Stimulated activated CD4-positive, alpha-beta T cell treated with anti-CD3 and anti-CD28 coated beads, Interleukin-2, amount 100 ng/mL, for 24 hours (primary cell): ENCODE data around the gene PLAC1.

Experiments
- DNase-seq, 2 donors: peaks; one replicate each; pipeline ENCODE4 v3.0.0-alpha.2; 2020

Gene PLAC1

GRCh38 chrX:134658002-134658759, at the start of gene PLAC1:
PLAC1 (minus strand) TSS chrX:134658471; CDS start chrX:134566682, 91,789 bp downstream.
- DNase-seq: no peak

- DNase-seq: no peak
Measured at GRCh38 chrX:134706138-134706537, 47.9 kb upstream of the PLAC1 start.

DNA sequence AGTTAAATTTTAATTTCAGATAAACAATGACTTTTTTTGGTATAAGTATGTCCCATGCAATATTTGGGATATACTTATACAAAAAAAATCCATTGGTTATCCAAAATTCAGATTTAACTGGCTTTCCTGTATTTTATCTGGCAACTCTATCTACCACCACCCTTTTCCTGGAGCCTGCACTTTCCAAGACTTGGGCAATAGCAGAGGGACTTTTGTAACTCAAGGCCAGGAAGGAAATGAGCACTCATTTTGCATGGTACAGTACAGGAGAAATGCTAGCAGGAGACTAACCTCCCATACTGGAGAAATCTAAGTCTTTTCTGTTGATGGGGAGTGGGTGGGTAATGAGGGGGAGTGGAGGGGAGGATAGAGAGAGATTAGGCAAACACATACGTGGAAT, 37.7 kb upstream of the PLAC1 start:
- DNase-seq: no peak

- no peak for DNase-seq
Measured at GRCh38 chrX:134694333-134695322, 36.4 kb upstream of the PLAC1 start.

- no peak for DNase-seq
Measured at GRCh38 chrX:134693644-134694043, 35.4 kb upstream of the PLAC1 start.

GRCh38 chrX:134692990-134693389, 34.7 kb upstream of the PLAC1 start:
- no peak for DNase-seq

DNA sequence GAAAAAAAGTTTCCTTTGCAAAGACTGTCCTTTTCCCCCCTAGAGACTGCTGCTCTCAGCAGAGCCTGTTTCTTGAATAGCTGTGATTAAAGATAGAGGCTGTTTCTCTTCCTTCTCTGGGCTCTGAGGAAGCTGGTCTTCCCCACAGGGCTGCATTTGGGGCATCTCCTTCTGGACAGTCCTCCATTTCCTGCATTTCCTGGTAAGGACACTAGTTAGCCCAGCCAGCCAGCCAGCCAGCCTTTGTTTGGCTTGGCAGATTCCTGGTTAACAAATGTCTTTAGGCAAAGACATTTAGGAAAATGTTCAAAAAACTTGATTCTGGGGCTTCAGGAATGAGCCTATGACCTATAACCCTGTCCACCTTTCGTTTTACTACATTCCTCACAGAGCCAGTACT, 34.0 kb upstream of the PLAC1 start:
- DNase-seq: no peak

GRCh38 chrX:134691453-134691852, 33.2 kb upstream of the PLAC1 start:
- DNase-seq: no peak

- no peak for DNase-seq
Measured at GRCh38 chrX:134688839-134689238, 30.6 kb upstream of the PLAC1 start.

DNA sequence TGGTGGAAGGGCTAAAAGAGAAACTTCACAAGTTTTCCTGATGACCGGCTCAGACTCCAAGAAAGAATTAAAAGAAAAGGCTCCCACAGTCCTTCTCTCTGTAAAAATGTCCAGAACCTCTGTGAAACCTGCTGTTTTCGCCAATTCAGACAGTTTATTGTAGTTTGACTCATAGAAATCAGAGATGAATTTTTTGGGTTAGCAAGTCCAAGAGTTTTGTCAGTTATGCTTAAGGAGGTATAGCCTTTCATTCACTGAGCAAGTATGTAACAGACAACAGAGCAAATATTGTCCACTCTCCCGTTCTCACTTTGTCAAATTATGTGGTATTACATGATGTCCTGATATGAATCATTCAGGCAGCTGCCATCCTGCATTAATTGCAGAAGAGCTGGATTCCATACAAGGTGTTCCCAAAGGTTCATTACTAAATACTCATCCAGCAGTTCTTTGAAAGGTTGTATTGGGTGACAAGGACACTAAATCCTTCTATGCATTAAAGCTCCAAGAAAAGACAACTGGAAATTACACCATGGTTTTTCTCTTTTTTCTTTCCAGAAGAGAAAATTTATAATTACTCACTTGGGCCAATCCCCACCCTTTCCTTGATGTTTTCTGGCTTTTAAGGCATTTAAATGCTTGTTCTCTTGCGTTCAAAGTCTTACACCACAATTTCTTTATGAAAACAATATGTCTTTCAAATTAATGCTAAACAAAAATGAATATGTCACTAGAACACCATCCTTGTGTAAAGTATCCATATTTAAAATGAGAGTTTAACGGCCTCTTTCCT, 30.0 kb upstream of the PLAC1 start:
- DNase-seq: no peak

DNA sequence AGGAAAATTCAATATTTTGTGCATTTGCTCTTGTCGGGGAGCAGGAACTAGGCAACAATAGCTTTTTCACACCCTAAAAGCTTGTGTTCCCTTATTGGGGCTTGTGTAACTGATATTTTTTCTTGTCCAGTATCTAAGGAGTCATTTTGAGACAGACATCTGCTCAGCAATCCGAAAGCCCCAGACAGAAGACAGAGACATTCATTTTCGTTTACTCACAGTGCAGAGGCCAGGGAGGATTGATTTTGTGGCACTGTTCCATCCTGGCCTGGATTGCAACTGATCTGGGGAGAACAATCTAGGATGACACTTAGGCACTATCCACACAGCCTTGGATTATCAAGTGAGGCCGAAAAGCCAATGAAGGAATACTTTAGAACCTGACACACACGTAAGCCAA, 27.4 kb upstream of the PLAC1 start:
- no peak for DNase-seq

DNA sequence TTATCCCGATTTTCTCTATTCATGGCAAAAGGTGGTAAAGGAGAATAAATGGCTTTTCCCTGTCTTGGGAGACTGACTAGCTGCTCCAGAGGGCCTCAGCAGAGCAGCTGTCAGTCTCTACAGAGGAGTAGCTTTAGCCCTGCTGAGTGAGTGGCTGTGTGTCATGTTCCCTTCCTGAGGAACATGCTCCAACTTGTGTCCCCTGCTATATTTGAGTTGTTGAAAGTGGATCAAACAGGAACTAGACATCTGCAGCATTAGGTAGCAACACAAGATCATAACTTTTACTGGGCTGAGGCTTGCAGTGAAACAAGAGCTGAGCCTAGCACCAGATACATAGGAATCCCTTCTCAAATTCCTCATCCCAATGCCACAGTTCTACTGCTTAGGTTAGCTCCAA, 26.7 kb upstream of the PLAC1 start:
- DNase-seq: no peak

- DNase-seq: no peak
Measured at GRCh38 chrX:134683351-134684005, 25.2 kb upstream of the PLAC1 start.

DNA sequence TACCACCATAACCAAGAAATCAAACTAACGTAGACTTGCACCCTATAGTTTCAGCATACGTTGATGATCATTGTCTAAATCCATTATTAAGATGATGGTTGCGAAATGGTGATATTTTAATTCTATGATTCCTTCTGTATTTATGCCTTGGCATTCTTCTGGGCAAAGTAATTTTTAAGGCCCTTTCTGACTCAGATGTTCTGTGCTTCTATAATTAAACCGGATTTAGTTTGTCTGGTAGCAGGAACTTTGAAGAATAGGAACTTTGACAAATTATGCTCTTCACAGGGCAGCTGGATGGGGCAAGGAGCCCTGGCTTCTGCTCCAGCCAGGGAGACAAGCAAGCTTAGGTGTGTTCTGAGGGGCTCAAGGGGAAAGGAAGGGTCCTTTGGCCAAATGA, 23.8 kb upstream of the PLAC1 start:
- DNase-seq: no peak

GRCh38 chrX:134679644-134680043, 21.4 kb upstream of the PLAC1 start:
- DNase-seq: no peak

DNA sequence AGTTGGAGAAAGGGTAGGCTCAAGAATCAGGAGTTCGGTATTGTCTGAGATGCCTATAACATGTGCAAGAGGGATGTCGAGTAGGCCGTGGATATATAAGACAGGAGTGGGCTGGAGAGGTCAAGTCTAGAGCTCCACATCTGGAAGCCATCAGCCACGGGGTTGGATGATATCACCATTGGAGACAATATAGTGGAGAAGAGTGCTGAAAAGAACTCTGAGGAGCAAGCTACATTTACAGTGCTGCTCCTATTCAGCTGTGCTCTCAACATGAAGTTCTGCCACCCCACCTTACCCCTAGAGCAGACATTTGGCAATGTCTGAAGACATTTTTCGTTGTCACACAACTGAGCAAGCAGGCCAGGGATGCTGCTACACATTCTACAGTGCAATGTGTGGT, 20.9 kb upstream of the PLAC1 start:
- no peak for DNase-seq

GRCh38 chrX:134677332-134677731, 19.1 kb upstream of the PLAC1 start:
- no peak for DNase-seq

- no peak for DNase-seq
Measured at GRCh38 chrX:134676436-134676835, 18.2 kb upstream of the PLAC1 start.

DNA sequence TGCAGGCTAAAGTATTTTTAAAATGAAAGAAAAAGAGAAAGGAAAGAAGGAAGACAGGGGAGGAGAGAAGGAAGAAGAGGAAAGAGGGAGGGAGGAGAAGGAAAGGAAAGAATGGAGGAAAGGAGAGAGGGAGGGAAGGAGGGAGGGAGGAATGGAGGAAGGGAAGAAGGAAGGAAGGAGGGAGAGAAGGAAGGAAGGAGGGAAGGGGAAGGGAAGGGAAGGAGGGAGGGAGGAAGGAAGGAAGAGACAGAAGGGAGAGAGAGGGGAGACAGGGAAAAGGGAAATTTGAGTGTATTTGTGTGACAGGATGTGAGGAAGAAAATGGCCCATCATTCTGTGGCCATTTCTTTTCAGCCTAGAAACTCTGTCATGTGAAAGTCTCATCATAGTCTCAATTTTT, 14.9 kb upstream of the PLAC1 start:
- DNase-seq: no peak

DNA sequence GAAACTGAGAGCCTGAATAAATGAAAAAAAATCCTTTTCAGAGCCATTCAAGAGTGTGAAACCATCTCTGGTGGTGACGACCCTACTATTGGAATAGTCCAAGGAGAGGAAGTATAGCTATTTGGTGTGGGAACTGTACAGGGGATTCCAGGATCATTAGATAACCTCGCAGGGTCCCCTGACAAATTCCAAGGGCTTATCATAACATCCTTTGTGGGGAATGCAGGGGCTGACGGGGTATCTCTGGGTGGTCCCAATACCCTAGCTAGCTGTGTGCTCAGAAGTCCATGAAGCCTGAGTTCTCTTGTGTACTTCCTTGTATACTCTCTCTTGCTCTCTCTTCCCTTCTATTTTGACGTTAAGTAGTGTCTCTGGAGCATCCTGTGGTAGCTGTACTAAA, 13.8 kb upstream of the PLAC1 start:
- DNase-seq: no peak

DNA sequence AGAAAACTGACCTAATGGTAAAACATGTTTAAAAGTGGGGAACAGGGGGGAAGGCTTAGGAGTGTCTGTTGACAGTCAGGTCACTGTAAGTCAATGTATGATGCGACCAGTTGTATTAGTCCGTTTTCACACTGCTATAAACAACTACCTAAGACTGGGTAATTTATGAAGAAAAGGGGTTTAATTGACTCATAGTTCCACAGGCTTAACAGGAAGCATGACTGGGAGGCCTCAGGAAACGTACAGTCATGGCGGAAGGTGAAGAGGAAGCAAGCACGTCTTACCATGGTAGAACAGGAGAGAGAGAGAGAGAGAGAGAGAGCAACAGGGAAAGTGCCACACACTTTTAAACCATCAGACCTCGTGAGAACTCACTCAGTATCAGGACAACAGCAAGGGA, 13.0 kb upstream of the PLAC1 start:
- peak in 1 of 2 donors; percentile 3 for DNase-seq

DNA sequence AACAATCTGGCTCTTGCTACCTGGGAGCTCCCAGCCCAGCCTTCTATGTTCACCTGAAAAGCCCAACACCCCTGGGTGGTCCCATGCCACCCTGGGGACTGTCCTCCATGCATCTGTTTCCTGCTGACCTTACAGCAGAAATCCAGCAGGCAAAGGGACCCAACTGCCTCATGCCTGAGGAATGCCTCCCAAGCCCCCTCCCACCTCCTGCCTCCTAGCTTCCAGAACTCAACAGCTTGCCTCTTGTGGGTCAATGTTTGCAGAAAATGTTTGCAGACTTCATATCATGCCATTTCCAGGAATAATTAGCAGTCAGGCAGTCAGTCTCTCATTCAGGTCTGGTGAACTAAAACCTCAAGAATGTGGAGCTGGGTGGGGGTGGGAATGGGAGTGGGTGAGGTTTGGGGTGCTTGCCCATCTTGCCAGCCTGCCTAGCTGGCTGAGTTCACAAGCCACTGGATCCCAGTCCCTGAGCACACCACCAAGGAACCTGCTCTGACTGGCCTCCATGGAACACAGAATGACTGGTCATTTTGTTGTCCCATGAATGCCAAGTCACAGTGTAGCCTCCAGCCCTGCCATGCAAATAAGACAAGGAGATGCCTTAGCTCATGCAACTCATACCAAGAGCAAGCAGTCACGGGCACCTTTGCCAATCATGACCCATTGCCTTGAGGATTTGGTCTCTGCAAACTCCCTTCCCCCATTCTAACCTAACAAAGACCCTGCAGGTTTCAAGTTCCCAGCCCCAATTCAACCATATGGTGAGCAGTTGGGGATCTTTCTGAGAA, 12.1 kb upstream of the PLAC1 start:
- no peak for DNase-seq
